HG03354 (cell line): ENCODE data around the gene LCN2.
A peak's percentile ranks its signal among the peaks of the same experiment; 100 is the strongest.

ENCODE experiments used
- ATAC-seq: cut with Tn5 transposase; IDR thresholded peaks from one replicate; pipeline ENCODE4 v1.9.1; 2021; ENCODE audit warnings: mild to moderate bottlenecking; ENCODE audit not compliant: unreplicated experiment, poor library complexity, severe bottlenecking

The LCN2 gene

DNA sequence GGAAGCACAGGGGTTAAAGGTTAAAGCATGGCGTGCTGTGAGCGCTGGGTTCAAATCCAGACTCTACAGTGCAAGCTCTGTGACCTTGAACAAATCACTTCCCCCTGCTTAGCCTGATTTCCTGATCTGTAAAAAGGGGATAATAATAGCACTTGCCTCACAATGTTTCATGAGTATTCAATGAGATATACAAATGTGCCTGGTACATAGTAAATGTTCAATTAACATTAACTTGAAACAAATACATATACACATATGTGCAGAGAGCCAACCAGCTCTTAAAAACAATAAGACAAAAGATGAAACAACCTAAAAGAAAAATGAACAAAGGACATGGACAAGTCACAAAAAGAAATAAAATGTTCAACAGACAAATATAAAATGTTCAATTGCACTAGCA lies 38.1 kb downstream of the LCN2 start:
- ATAC-seq: no peak

DNA sequence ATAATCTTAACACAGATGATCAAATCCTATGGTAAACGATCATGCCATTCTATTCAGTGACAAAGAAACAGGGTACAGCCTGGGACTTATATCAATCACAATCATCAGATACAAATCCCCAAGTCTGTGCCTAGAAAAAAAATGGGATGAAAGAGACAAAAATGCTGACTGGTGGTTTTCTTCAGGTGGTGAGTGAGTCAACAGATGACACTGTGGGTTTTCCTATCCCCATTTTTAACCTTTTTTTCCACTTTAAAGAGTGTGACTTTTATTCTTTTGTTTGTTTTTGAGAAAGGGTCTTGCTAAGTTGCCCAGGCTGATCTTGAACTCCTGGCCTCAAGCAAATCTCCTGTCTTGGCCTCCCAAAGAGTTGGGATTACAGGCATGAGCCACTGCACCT lies 39.0 kb downstream of the LCN2 start:
- ATAC-seq: no peak

DNA sequence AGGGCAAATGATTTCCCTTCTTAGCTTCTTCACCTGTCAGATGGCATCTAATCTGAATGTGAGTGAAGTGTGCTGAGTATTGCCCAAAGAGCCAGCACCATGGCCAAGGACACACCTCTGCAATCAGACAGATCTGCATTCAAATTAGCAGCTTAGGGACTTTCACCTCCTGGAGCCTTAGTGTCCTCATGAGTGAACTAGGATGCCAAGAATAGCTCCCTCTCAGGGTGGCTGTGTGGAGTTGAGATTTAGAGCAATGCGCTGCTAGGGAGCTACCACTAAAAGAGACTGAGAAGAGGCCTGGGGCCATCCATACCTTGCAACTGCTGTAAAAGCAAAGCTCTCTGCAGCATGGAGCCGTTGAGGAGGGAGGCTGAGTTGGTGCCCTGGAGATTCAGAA lies 40.8 kb downstream of the LCN2 start:
- no peak for ATAC-seq

DNA sequence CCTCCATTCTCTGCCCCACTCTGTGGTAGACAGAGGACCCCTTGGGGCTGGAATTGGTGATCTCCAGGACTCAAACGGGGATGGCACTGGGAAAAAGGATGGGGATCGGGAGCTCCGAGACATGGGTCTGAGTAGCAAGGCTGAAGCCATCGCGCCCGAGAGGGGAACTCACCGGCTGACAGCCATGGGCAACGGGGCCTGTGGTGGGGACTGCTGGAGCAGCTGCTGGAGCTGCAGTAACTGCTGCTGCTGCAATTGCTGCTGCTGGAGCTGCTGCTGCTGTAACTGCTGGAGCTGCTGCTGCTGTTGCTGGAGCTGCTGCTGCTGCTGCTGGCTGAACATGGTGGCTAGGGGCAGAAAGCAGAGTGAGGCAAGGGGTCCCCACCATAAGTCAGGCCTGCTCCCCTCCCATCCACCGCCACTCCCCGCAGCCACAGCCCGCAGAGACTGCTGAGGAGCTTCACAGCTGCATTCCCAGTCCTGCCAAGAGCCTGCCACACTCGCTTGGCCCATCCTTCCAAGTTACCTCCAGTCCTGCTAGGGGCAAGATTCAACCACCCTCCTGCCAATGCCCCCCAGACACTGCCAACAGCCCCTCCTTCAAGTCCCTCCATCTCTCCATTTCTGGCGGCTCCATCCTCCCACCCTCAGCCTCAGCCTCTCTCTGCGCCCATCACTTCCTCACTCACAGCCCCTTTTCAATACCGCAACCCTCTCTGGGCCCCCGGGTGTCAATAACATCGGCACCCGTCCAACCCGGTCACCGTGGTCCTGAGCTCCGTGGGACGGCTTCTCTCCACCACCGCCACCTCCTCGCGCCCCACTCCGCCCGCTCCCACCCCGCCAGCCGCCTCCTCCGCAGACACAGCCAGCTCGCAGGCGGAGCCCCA lies 41.5 kb downstream of the LCN2 start:
- peak; percentile 7 for ATAC-seq

DNA sequence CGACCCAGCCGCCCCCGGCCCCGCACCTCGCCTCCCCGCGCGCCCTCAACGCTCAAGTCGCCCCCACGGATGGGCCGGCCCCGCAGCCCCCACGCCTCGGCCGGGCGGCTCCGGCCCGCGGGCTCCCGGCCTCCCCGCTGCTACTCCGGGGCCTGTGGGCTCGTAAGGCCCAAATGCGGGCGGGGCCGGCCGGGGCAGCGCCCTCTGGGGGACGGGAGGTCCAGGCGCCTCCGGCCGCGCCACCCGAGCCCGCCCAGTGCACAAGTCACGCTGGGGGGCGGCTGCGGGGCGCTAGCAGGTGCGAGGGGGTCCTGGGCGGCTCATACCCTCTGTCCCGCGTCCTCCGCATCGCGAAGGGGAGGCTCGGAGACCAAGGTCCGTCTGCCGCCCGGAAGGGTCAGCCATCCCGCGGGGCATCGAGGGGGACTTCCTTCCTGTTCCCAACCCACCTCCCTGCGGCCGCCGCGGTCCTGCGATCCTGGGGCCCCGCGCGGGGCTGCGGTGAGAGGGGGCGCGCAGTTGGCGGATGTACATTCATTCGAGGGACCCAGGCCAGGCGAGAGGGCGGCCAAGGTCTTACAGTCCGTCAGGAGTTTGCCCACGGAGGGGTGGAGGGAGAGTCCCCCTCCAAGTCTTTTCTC lies 42.3 kb downstream of the LCN2 start, which contains the start of gene CIZ1:
TSS of gene CIZ1 (minus strand) at position 167 of the 641 bp plus-strand sequence. CDS start 715 bp downstream, outside the sequence.
- peak; percentile 73 for ATAC-seq

DNA sequence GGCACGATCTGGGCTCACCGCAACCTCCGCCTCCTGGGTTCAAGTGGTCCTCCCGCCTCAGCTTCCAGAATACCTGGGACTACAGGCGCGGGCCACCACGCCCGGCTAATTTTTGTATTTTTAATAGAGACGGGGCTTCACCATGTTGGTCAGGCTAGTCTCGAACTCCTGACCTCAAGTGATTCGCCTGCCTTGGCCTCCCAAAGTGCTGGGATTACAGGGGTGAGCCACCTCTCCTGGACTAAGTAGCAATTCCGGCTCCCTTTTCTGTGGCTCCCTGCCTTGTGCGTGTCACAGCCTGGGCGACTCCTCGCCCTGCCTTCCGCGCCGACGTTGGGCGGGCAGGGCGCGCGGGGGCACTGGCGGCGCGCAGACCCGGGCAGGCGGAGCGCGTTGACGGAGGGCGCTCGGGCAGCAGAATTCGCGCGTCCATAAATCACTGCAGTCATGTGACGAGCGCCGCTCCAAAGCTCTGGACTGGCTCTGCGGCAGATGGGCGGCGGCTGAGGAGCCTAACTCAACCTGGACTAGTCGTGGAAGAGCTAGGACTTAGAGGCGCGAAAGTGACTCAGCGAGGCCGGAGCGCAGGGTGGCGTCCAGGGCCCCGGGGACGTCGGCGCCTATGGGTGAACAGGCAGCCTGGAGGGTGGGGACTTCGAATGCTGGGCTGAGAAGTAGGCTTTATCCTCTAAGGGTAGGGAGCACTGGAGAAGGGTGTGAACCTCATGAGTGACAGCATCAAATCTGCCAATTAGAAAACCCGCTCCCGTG lies 43.5 kb downstream of the LCN2 start:
- peak; percentile 62 for ATAC-seq

DNA sequence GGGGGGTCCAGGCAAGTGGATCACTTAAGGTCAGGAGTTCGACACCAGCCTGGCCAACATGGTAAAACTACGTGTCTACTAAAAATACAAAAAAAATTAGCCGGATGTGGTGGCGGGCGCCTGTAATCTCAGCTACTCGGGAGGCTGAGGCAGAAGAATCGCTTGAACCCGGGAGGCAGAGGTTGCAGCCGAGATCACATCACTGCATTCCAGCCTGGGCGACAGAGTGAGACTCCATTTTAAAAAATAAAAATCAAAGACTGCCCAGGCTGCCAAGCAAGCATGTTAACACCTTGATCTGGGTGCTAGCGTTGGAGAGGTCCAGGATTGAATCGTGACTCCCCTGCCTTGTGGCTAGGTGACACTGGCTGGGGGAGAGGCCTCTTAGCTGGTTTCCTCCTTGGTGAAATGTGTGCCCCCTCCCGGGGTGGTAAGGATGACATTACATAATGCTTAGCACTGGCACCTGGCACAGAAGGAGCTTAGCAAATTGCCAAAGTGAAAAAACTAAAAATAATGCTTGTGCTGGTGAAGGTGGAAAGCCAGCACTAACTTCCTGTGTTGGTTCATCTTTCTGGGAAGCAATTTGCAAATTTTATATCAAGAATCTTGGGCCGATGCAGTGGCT lies 44.3 kb downstream of the LCN2 start:
- no peak for ATAC-seq

DNA sequence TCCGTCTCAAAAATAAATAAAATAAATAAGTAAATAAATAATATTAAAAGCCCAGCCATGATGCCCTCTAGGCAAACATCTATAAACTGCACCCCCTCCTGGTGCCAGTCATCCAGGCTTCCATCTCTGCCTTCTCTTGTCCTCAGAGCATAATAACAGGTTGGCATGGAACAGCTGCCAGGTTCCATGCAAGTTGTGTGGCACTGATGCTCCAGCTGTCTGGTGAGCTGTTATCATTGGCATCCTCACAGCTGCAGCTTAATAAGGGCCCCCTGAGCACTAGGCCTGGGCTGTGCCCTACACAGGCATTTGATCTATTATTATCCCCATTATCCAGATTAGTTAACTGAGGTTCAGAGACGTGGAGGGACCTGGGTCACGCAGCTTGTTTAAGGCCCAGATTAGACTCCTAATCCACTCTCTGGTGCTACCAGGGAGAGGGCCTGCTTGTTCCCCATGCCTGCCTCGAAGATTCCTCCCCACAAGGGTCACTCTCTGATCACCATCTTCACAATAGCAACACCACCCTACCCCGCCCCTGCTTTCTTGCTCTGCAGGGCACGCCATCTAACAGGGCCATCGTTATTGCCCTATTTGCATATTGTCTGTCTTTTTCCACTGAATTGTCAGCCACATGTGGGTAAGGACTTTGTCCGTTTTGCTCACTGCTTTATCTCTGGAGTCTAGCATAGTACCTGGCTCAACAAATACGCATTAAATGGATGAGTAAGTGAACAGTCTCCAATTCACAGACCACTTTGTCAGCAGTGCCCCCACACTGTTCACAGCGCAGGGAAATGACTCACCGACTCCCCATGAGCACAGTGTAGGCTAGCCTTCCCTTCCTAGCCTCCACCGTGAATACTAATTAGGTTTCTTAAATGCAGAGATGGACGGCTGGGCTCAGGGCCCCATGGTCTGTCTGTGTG lies 52.5 kb downstream of the LCN2 start:
- no peak for ATAC-seq

DNA sequence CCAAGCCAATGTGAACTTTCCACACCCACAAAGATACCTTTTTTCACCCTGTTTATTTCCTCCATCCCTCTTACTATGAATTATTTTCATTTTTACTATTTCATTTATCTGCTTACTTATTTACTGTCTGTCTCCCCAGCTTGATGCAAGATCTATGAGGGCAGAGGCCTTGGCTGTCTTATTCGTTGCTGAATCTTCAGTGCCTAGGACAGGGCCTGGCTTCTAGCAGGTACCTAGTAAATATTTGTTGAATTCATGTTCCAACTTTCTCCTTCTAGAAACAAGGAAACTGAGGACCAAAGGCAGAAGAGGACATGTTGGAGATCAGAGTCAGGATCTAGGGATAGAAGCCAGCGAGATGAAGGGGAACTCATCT lies 53.4 kb downstream of the LCN2 start:
- no peak for ATAC-seq
